IgD-negative memory B cell (primary cell): ENCODE results near the gene PHOSPHO1. TPM values are rescaled to one million over a fixed set of nuclear protein-coding genes. Genes with fewer than 3 reads are reported as not detected.
"Not testable (repeated sequence)": the region's sequence is repeated elsewhere in the genome, so short reads cannot be mapped to it uniquely, and the experiment has no call there.

Experiments used
- H3K27ac Mint-ChIP-seq, 3 donors: one replicate each; pipeline ENCODE4 v1.8.0; 2020 to 2022; ENCODE audit warnings: mild to moderate bottlenecking in 3 of 3, mixed read lengths in 3 of 3, moderate library complexity in 1 of 3
- H3K27me3 Mint-ChIP-seq: one replicate; pipeline ENCODE4 v1.8.0; 2021; ENCODE audit warnings: mixed read lengths
- H3K36me3 Mint-ChIP-seq: one replicate; pipeline ENCODE4 v1.8.0; 2020; ENCODE audit warnings: mild to moderate bottlenecking, mixed read lengths
- H3K4me1 Mint-ChIP-seq, 3 donors: one replicate each; pipeline ENCODE4 v1.8.0; 2020 to 2022; ENCODE audit warnings: mixed read lengths in 3 of 3, mild to moderate bottlenecking in 1 of 3
- H3K4me3 Mint-ChIP-seq, 4 donors: one replicate each; pipeline ENCODE4 v1.8.0; 2020 to 2022; ENCODE audit warnings: mild to moderate bottlenecking in 4 of 4, mixed read lengths in 4 of 4, moderate library complexity in 3 of 4
- H3K9me3 Mint-ChIP-seq, 3 donors: one replicate each; pipeline ENCODE4 v1.8.0; 2020 to 2021; ENCODE audit warnings: mixed read lengths in 3 of 3, mild to moderate bottlenecking in 1 of 3
- polyA plus RNA-seq: library from polyadenylated mRNA; unstranded; fragments of 300-500 nt; fragmentation: Illumina TruSeq; gene quantifications from one replicate; pipeline ENCODE4 v1.2.3, GENCODE V29; 2021

PHOSPHO1 gene
- polyA plus RNA-seq, 1 donor from 2014 or later = 1.0 TPM

DNA sequence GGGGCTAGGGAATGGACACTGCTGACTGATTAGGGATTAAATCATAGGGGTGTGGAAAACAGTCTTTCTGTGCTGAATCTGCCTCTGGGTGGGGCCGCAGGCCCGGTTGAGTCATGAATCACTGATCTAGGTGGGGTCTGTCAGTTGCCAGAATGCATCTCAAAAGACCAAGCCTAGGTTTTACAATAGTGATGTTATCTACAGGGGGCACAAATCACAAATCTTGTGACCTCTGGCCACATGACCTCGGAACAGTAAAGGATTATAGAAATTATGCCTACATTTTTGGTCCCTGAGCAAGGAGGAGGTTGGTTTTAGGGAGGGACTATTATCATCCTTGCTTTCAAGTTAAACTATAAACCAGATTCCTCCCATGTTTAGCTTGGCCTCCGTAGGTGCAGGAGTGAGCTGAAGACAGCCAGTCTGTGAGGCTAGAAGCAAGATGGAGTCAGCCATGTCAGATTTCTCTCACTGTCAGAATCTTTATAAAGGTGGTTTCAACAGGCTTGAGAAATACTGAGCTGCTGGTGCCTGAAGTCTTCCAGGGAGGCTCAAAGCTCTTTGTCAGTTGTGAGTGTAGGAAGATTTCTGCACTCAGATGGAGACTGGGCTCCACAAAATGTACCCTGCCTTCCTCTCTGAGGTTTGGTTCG lies 33.1 kb downstream of the PHOSPHO1 start:
- H3K27ac Mint-ChIP-seq = no peak overlapping the region
- H3K4me3 Mint-ChIP-seq = peak overlapping the region in 1 of 4 donors; percentile 50
- H3K9me3 Mint-ChIP-seq = peaks cover 0 to 2% (median 0%) of the 10 kb centered on the region in 3 donors
- peaks cover 5 to 16% (median 14%) of the 10 kb centered on the region in 3 donors for H3K4me1 Mint-ChIP-seq
- H3K36me3 Mint-ChIP-seq = no peaks in the 10 kb centered on the region
- H3K27me3 Mint-ChIP-seq = no peaks in the 10 kb centered on the region

DNA sequence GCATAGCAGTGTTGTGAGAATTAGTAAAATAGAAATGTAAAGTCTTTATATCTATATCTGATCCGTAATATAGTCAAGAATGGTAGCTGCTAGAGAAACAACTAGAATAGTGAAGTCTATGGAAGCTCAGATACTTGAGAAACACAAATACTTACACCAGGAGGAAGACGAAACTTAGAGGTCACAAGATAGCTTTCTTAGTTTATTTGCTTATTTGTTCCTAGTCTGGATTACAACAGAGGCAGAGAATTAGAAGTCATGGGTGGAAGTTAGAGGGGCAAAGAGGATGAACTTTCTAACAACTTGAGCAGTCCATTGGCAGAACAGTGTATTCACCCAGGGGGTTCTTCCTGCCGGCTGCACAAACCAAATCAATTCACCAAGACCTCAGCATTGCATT lies 34.1 kb downstream of the PHOSPHO1 start:
- Mint-ChIP-seq H3K27me3 (no peaks in the 10 kb centered on the region), H3K36me3 (no peaks in the 10 kb centered on the region), H3K4me1 (peaks cover 7 to 21% (median 18%) of the 10 kb centered on the region in 3 donors), H3K27ac (peak overlapping the region in 1 of 3 donors; percentile 11), H3K4me3 (no peak overlapping the region), H3K9me3 (peaks cover 0 to 5% (median 0%) of the 10 kb centered on the region in 3 donors)

DNA sequence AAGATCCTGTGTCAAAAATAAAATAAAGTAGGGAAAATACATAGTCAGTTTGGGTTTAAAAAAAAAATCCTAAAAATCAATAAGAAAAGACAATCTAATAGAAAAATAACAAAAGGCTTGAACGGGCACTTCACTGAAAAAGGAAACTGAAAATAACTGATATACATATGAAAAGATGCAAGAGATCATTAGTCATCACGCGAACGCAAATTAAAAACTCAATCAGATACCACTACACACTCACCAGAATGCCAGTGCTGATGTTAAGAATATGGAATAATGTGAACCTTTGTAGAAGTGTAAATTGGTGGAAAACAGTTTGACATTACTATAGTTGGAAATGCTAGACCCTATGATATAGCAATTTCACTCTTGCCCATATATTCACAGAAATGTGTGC lies 34.8 kb downstream of the PHOSPHO1 start:
- Mint-ChIP-seq H3K4me1 (peaks cover 11 to 22% (median 21%) of the 10 kb centered on the region in 3 donors), H3K4me3 (no peak overlapping the region), H3K36me3 (no peaks in the 10 kb centered on the region), H3K27me3 (no peaks in the 10 kb centered on the region), H3K9me3 (peaks cover 0 to 5% (median 0%) of the 10 kb centered on the region in 3 donors), H3K27ac (peak overlapping the region in 1 of 3 donors; percentile 22)

DNA sequence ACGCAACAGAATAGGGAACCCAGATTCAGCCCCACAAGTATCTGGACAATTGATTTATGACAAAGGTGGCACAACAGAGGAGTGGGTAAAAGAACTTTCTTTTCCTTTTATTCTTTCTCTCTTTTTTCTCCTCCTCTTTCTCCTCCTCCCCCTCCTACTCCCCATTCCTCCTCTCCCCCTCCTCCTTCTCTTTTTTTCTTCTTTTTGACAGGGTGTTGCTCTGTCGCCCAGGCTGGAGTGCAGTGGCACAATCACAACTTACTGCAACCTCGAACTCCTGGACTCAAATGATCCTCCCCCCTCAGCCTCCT lies 36.3 kb downstream of the PHOSPHO1 start:
- peak overlapping the region; percentile 93 to 99 (median 98) for H3K4me3 Mint-ChIP-seq
- H3K4me1 Mint-ChIP-seq = peaks cover 14 to 22% (median 21%) of the 10 kb centered on the region in 3 donors
- no peaks in the 10 kb centered on the region for H3K36me3 Mint-ChIP-seq
- peaks cover 0 to 5% (median 0%) of the 10 kb centered on the region in 3 donors for H3K9me3 Mint-ChIP-seq
- H3K27ac Mint-ChIP-seq = peak overlapping the region in 2 of 3 donors; percentile 99
- H3K27me3 Mint-ChIP-seq = no peaks in the 10 kb centered on the region

DNA sequence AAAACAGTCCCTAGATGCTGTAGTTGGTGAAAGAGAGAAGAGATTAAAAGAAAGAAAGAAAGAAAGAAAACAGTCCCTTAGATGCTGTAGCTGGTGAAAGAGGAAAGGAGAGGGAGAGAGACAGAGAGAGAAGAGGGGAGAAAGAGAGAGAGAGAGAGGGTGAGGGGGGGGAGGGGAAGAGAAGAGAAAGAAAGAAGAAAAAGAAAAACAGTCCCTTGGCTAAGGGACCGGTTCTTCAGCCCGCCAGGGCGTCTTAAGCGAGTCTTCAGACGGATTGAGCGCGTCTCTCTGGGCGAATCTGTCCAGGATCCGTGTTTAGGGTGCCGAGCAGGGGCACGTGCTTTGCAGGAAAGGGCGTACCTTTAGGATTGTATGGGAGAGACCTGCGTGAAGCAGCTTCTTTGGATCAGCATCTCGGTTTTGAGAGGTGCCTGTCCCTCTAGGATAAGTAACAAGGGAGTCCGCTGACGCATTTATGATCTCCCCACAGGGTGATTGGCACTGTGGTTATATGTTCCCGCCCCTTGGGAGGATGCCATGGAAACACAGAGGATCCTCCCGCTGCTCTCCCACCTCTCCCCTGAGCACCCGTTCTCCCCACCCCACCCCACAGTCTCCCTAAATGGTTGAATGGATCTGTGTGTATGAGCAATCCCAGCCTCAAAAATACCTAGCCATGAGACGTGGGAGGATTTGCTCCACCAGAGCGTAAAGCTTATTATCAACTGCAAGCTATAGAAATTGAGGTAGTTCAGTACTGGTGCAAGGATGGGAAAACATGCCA lies 36.9 kb downstream of the PHOSPHO1 start:
- no peaks in the 10 kb centered on the region for H3K27me3 Mint-ChIP-seq
- H3K36me3 Mint-ChIP-seq = no peaks in the 10 kb centered on the region
- peak overlapping the region; percentile 99 to 100 (median 99) for H3K27ac Mint-ChIP-seq
- peak overlapping the region; percentile 93 to 99 (median 98) for H3K4me3 Mint-ChIP-seq
- peaks cover 14 to 22% (median 21%) of the 10 kb centered on the region in 3 donors for H3K4me1 Mint-ChIP-seq
- peaks cover 0 to 5% (median 0%) of the 10 kb centered on the region in 3 donors for H3K9me3 Mint-ChIP-seq

DNA sequence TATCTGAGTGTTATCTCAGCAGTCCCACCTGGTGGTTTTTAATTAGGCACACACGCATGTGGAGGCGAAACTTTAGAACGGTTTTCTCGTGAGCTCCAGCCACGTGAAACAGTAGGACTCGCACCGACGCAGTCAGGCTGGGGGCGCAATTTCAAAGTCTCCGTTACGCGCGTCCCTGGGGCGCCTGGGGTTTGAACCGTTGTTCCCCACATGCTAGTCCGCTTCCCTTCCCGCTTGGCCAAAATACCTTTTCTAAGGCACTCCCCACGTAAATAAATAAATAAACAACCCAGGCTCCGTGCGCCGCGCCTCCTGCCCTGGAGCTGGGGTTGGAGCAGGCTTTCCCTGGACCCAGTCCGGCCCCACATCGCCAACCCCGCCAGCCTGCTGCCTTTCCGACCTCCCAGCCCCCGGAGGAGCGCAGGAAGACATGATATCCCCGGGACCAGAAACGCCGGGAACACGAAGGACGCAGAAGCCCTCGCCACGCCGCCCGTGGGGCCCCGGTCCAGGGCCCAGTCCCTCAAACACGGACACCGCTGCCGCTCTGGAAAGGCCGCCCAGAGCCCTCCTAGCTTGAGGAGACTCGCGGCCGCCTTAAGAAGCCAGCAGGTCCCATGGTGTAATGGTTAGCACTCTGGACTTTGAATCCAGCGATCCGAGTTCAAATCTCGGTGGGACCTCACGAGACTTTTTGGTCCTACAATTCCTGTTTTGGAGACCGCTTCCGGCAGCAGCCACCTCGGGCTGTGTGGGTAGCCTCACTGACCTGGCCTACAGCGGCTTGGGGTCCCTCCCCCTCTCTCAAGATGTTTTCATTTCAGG lies 38.5 kb downstream of the PHOSPHO1 start:
- H3K9me3 Mint-ChIP-seq = peaks cover 0 to 5% (median 0%) of the 10 kb centered on the region in 3 donors
- no peaks in the 10 kb centered on the region for H3K27me3 Mint-ChIP-seq
- H3K36me3 Mint-ChIP-seq = no peaks in the 10 kb centered on the region
- peak overlapping the region; percentile 99 to 100 (median 99) for H3K27ac Mint-ChIP-seq
- H3K4me3 Mint-ChIP-seq = peak overlapping the region; percentile 93 to 99 (median 98)
- H3K4me1 Mint-ChIP-seq = peaks cover 14 to 22% (median 21%) of the 10 kb centered on the region in 3 donors

DNA sequence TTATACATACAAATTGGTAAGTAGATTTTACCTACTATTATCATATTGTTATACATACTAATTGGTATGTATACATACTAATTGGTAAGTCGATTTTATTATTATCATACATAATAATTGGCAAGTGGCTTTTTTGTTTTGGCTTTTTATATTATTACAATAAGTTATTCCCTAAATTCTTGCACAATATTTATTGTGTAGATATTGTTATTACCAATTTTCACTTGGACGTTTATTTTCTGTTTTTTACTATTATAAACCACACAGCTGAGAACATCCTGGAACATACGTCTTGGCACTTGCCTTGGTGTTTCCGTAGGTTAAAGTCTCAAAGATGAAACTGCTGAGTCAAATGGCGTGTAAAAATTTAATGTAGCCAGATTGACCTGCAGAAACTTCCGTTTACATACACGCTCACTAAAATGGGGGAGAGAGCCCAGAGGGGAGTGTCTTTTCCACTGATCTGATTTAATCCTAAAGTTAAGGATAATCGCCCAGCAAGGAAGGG lies 39.1 kb downstream of the PHOSPHO1 start:
- Mint-ChIP-seq H3K27me3 (no peaks in the 10 kb centered on the region), H3K4me3 (peak overlapping the region; percentile 93 to 99 (median 98)), H3K4me1 (peaks cover 14 to 22% (median 21%) of the 10 kb centered on the region in 3 donors), H3K27ac (peak overlapping the region; percentile 99 to 100 (median 99)), H3K9me3 (peaks cover 0 to 5% (median 0%) of the 10 kb centered on the region in 3 donors), H3K36me3 (no peaks in the 10 kb centered on the region)

DNA sequence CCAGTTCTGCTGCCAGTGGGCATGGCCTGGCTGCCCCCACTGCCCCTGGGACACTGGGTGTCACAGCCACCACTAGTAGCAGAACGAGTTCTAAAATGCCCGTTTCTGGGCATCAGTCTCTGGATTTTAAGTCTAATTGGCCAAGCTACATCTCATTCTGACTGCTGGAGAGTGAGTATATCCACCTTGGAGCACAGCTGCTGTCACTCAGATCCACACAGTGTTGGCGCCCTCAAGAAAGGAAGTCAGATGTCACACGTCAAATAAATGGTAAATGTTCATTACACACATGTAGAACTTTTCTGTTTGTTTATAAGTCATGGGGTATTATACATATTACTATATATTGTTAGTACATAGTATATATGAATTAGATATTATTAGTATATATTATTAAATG lies 39.7 kb downstream of the PHOSPHO1 start:
- Mint-ChIP-seq H3K36me3 (no peaks in the 10 kb centered on the region), H3K27ac (peak overlapping the region in 2 of 3 donors; percentile 23 to 26), H3K27me3 (no peaks in the 10 kb centered on the region), H3K4me3 (peak overlapping the region in 2 of 4 donors; percentile 41 to 52), H3K9me3 (peaks cover 0 to 7% (median under 1%) of the 10 kb centered on the region in 3 donors), H3K4me1 (peaks cover 14 to 21% (median 21%) of the 10 kb centered on the region in 3 donors)

DNA sequence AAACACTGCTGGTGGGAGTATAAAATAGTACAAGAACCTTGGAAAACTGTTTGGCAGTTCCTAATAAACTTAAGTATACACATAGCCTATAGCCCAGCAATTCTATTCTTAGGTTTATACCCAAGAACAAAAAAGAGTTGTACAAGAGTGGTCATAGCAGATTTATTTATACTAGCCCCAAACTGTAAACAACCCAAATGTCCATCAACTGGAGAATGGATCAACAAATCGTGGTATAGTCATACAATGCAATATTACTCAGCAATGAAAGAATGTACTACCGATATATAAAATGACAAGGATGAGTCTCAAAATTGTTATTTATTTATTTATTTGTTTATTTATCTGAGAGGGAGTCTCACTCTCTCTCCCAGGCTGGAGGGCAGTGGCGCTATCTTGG lies 43.3 kb downstream of the PHOSPHO1 start:
- Mint-ChIP-seq H3K36me3 (no peaks in the 10 kb centered on the region), H3K27me3 (no peaks in the 10 kb centered on the region)

DNA sequence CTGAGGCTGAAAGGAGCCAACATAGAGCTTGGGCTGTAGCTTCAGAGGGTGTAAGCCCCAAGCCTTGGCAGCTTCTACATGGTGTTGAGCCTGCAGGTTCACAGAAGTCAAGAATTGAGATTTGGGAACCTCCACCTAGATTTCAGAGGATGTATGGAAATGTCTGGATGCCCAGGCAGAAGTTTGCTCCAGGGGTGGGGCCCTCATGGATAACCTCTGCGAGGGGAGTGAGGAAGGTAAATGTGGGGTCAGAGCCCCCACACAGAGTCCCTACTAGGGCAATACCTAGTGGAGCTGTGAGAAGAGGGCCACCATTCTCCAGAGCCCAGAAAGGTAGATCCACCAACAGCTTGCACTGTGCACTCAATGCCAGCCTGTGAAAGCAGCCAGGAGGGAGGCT lies 45.2 kb downstream of the PHOSPHO1 start:
- H3K9me3 Mint-ChIP-seq, H3K27ac Mint-ChIP-seq, H3K4me3 Mint-ChIP-seq, H3K27me3 Mint-ChIP-seq, H3K36me3 Mint-ChIP-seq, H3K4me1 Mint-ChIP-seq: not testable (repeated sequence)

More for the DNA sequence above, 43.3 kb downstream of the PHOSPHO1 start:
- Mint-ChIP-seq H3K27ac (no peak overlapping the region), H3K9me3 (peaks cover 0 to 10% (median 6%) of the 10 kb centered on the region in 3 donors), H3K4me3 (no peak overlapping the region), H3K4me1 (peaks cover 5 to 8% (median 7%) of the 10 kb centered on the region in 3 donors)

DNA sequence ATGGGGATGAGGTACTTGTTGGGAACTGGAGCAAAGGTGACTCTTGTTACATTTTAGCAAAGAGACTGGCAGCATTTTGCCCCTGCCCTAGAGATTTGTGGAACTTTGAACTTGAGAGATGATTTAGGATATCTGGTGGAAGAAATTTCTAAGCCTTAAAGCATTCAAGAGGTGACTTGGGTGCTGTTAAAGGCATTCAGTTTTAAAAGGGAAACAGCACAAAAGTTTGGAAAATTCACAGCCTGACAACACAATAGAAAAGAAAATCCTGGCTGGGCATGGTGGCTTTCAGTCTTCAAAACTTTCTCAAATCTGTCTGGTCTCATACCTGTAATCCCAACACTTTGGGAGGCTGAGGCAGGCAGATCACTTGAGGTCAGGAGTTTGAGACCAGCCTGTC lies 46.1 kb downstream of the PHOSPHO1 start:
- H3K9me3 Mint-ChIP-seq, H3K4me3 Mint-ChIP-seq, H3K27me3 Mint-ChIP-seq, H3K36me3 Mint-ChIP-seq, H3K4me1 Mint-ChIP-seq: not testable (repeated sequence)
- H3K27ac Mint-ChIP-seq = peak overlapping the region in 1 of 3 donors; percentile 44

DNA sequence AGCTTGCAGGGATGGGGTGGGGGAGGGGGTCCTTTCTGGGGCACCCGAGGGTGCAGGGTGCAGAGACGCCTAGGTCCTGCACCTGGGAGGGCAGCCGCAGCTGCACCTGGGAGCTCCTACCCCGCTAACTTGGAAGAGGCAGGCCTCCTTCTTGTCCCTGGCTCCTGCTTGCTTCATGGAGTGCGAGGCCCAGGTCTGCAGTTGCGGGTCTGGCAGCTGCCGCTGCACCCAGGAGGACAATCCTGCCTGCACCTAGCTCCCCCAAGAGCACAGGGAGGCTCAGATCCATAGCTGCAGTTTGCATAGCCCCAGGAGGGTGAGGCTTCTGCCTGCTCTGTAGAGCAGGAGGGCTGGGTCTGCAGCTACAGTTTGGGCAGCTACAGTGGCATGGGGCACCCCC lies 46.8 kb downstream of the PHOSPHO1 start:
- H3K36me3 Mint-ChIP-seq = no peaks in the 10 kb centered on the region
- H3K4me1 Mint-ChIP-seq = peaks cover 4 to 5% (median 5%) of the 10 kb centered on the region in 3 donors
- no peaks in the 10 kb centered on the region for H3K27me3 Mint-ChIP-seq
- H3K27ac Mint-ChIP-seq = peak overlapping the region in 1 of 3 donors; percentile 44
- peaks cover 0 to 7% (median 6%) of the 10 kb centered on the region in 3 donors for H3K9me3 Mint-ChIP-seq
- H3K4me3 Mint-ChIP-seq = no peak overlapping the region

DNA sequence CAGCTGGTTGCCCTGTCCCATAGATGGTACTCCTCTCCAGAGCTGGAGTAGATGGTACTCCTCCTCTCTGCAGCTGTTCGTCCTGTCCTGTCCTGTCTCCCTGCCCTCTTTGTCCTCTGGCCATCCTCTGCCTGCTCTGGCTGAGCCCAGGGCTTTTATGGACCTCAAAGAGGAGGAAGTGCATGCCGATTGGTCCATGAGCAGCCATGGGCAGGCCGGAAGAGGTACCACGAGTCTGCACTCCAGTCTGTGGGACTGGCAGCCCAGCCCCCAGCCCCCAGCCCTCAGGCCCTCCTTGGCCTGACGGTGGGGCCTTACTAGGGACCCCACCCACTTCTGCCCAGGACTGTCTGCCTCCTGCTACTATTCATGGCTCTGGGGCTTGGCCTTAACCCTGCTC lies 47.2 kb downstream of the PHOSPHO1 start:
- Mint-ChIP-seq H3K27me3 (no peaks in the 10 kb centered on the region), H3K9me3 (peaks cover 0 to 7% (median 6%) of the 10 kb centered on the region in 3 donors), H3K4me3 (no peak overlapping the region), H3K4me1 (peaks cover 4 to 5% (median 5%) of the 10 kb centered on the region in 3 donors), H3K36me3 (no peaks in the 10 kb centered on the region), H3K27ac (no peak overlapping the region)

DNA sequence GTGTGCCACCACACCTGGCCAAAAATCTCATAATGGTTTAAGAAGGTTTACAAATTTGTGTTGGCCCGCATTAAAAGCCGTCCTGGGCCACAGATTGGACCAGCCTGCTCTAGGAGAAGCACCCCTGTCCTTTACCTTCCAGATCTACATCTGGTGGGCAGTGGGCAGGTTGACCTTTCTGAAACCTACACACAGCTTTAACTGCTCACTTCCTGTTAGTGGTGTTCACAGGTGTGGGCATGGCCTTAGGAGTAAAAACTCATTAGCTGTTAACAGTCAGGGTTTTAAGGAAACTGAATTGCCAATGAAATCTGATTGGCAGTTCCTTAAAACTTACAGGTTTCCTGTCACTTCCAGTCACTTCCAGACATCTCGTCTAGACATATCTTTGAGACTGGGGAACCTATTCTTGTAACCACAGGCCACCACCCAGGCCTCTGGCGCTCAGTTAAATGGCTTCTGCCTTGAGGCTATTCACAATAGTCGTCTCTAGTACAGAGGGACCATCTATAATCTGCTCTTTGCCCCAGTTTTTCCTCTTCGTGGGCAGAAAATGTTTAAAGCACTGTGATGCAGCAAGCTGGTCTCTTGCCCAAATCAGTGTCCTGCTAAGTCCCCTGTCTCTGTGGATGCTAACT lies 49.5 kb downstream of the PHOSPHO1 start:
- peaks cover 4 to 5% (median 5%) of the 10 kb centered on the region in 3 donors for H3K4me1 Mint-ChIP-seq
- H3K4me3 Mint-ChIP-seq = no peak overlapping the region
- no peaks in the 10 kb centered on the region for H3K27me3 Mint-ChIP-seq
- peak overlapping the region in 1 of 3 donors; percentile 40 for H3K27ac Mint-ChIP-seq
- H3K36me3 Mint-ChIP-seq = no peaks in the 10 kb centered on the region
- peaks cover under 1 to 14% (median 7%) of the 10 kb centered on the region in 3 donors for H3K9me3 Mint-ChIP-seq
